Natural killer cell (primary cell): Measurements from ENCODE around the gene CLTB. TPM values are rescaled to one million over a fixed set of nuclear protein-coding genes. Genes with fewer than 3 reads are reported as not detected.

Source experiments
- ATAC-seq, 3 donors: fragments of 150-1000 bp in 2 of 3; fragments of 200-7000 bp in 1 of 3; cut with Tn5 transposase; 1 replicate in 1 of 3; 2 replicates in 2 of 3; pipeline ENCODE4 v1.10.0; 2021; ENCODE audit warnings: mild to moderate bottlenecking in 2 of 3, moderate library complexity in 2 of 3
- DNase-seq, 2 donors: peaks; one replicate each; pipeline versions ENCODE4 v3.0.0 to v3.0.0-alpha.2; 2013 to 2021; ENCODE audit warnings: mixed read lengths in 1 of 2
- H3K27ac ChIP-seq: one replicate; pipeline ENCODE4 v1.5.1; 2013; ENCODE audit warnings: mild to moderate bottlenecking, low read length
- H3K27me3 ChIP-seq: one replicate; pipeline ENCODE4 v1.6.1; 2013; ENCODE audit warnings: low read length; ENCODE audit not compliant: control insufficient read depth, insufficient read depth
- H3K36me3 ChIP-seq: one replicate; pipeline ENCODE4 v1.6.1; 2013; ENCODE audit warnings: low read length; ENCODE audit not compliant: control insufficient read depth, insufficient read depth
- H3K4me1 ChIP-seq: one replicate; pipeline ENCODE4 v1.6.1; 2013; ENCODE audit warnings: low read length; ENCODE audit not compliant: control insufficient read depth, insufficient read depth
- H3K4me3 ChIP-seq: one replicate; pipeline ENCODE4 v1.5.1; 2013; ENCODE audit warnings: low read length
- H3K9me3 ChIP-seq: one replicate; pipeline ENCODE4 v1.6.1; 2013; ENCODE audit warnings: low read length; ENCODE audit not compliant: control insufficient read depth, insufficient read depth
- H3K27ac Mint-ChIP-seq, 2 donors: one replicate each; pipeline ENCODE4 v1.8.0; 2022; ENCODE audit warnings: mild to moderate bottlenecking in 2 of 2, mixed read lengths in 2 of 2, moderate library complexity in 1 of 2
- H3K27me3 Mint-ChIP-seq, 2 donors: one replicate each; pipeline ENCODE4 v1.8.0; 2022; ENCODE audit warnings: low read depth in 2 of 2, mixed read lengths in 2 of 2
- H3K36me3 Mint-ChIP-seq: one replicate; pipeline ENCODE4 v1.8.0; 2022; ENCODE audit warnings: mixed read lengths
- H3K4me1 Mint-ChIP-seq, 2 donors: one replicate each; pipeline ENCODE4 v1.8.0; 2022; ENCODE audit warnings: mixed read lengths in 2 of 2
- H3K4me3 Mint-ChIP-seq: one replicate; pipeline ENCODE4 v1.8.0; 2022; ENCODE audit warnings: mild to moderate bottlenecking, moderate library complexity, mixed read lengths
- H3K9me3 Mint-ChIP-seq, 2 donors: one replicate each; pipeline ENCODE4 v1.8.0; 2022; ENCODE audit warnings: mixed read lengths in 2 of 2
- CTCF ChIP-seq: fragments of 200-600 bp; IDR thresholded peaks from one replicate; pipeline ENCODE4 v1.8.0; 2022; ENCODE audit warnings: antibody characterized with exemption
- WGBS: methylation state at CpG from one replicate; pipeline ENCODE4 v1.1.7; 2013; ENCODE audit warnings: missing lambda C conversion rate; ENCODE audit not compliant: insufficient coverage; 5-methylcytosine and 5-hydroxymethylcytosine counted together
- intact Hi-C: fragments of 100-400 bp; cut with micrococcal nuclease; formaldehyde crosslinking; loops from one replicate; pipeline ENCODE4 v1.14.2; 2022
- total RNA-seq, 4 donors: library from RNA; stranded (reverse); fragments of 120-200 nt in 1 of 4; gene quantifications; one replicate each; pipeline versions ENCODE4 v1.2.3 to v1.2.4, GENCODE V29; 2013 to 2022

CLTB gene
- total RNA-seq, 3 donors from 2014 or later (not counting 1 experiment from before 2014, with no cell fraction given) = 60.6 to 77.2 (median 70.4) TPM

- Histone ChIP-seq H3K4me1 (peaks cover 17% of the 10 kb centered on the region), H3K36me3 (no peaks in the 10 kb centered on the region), H3K27me3 (no peaks in the 10 kb centered on the region), H3K4me3 (no peak overlapping the region), H3K9me3 (no peaks in the 10 kb centered on the region), H3K27ac (no peak overlapping the region)
- no peak for ATAC-seq
- H3K9me3 Mint-ChIP-seq = no peaks in the 10 kb centered on the region
- H3K27ac Mint-ChIP-seq = no peak overlapping the region
- H3K36me3 Mint-ChIP-seq = no peaks in the 10 kb centered on the region
- TF ChIP-seq CTCF = no peak
- H3K4me3 Mint-ChIP-seq = no peak overlapping the region
- intact Hi-C loops = no loop called here
- DNase-seq = no peak
- peaks cover 20 to 22% of the 10 kb centered on the region in 2 donors for H3K27me3 Mint-ChIP-seq
- H3K4me1 Mint-ChIP-seq = peaks cover 10 to 12% of the 10 kb centered on the region in 2 donors
- WGBS = 89% methylated on average over 5 of the region's 5 CpGs
Measured at GRCh38 chr5:176420086-176420485, 3.7 kb upstream of the CLTB start.

GRCh38 chr5:176418251-176418650 is 1.9 kb upstream of the CLTB start:
- no peak overlapping the region for H3K4me3 Mint-ChIP-seq
- DNase-seq = no peak
- Histone ChIP-seq H3K9me3 (no peaks in the 10 kb centered on the region), H3K27me3 (no peaks in the 10 kb centered on the region), H3K4me3 (no peak overlapping the region), H3K36me3 (no peaks in the 10 kb centered on the region), H3K4me1 (peaks cover 19% of the 10 kb centered on the region), H3K27ac (no peak overlapping the region)
- intact Hi-C loops = loop anchor here (5.0 kb wide), 2 partner anchors 139 to 179 kb away; no protein-coding TSS in a partner anchor
- WGBS = 94% methylated on average over 9 of the region's 9 CpGs
- ATAC-seq = no peak
- H3K36me3 Mint-ChIP-seq = no peaks in the 10 kb centered on the region
- H3K9me3 Mint-ChIP-seq = no peaks in the 10 kb centered on the region
- peak overlapping the region in 1 of 2 donors; percentile 45 for H3K27ac Mint-ChIP-seq
- H3K4me1 Mint-ChIP-seq = peaks cover 20 to 30% of the 10 kb centered on the region in 2 donors
- peaks cover 18 to 22% of the 10 kb centered on the region in 2 donors for H3K27me3 Mint-ChIP-seq
- no peak for TF ChIP-seq CTCF

GRCh38 chr5:176416965-176417364 is 626 bp upstream of the CLTB start:
- H3K27ac Mint-ChIP-seq = peak overlapping the region; percentile 80 to 86

More at GRCh38 chr5:176416965-176417364, 626 bp upstream of the CLTB start:
- Histone ChIP-seq H3K27ac (peak overlapping the region; percentile 45), H3K27me3 (no peaks in the 10 kb centered on the region), H3K4me3 (peak overlapping the region; percentile 21), H3K4me1 (peaks cover 19% of the 10 kb centered on the region), H3K36me3 (no peaks in the 10 kb centered on the region), H3K9me3 (no peaks in the 10 kb centered on the region)
- ATAC-seq (no peak), DNase-seq (no peak)
- Mint-ChIP-seq H3K4me3 (peak overlapping the region; percentile 68), H3K27me3 (peaks cover 10% of the 10 kb centered on the region in 2 donors), H3K4me1 (peaks cover 26 to 41% of the 10 kb centered on the region in 2 donors), H3K9me3 (no peaks in the 10 kb centered on the region), H3K36me3 (no peaks in the 10 kb centered on the region)
- intact Hi-C loops = loop anchor here (2.0 to 5.0 kb wide), 5 partner anchors 28 to 180 kb away; partner anchors contain the start of genes FAF2, HIGD2A, NOP16 and RNF44
- WGBS = 88% methylated on average over 11 of the region's 11 CpGs
- no peak for TF ChIP-seq CTCF
